Measurements from ENCODE around the gene RAB39B. TPM values are rescaled to one million over a fixed set of nuclear protein-coding genes. Genes with fewer than 3 reads are reported as not detected.

Gene RAB39B
- total RNA-seq, 1 experiment from 2014 or later: 2.0 TPM

GRCh38 chrX:155262970-155263754 lies 1.1 kb downstream of the RAB39B start:
- no peak for DNase-seq (ENCODE audit: low read depth, low spot score)
- ATAC-seq: no peak
- intact Hi-C loops (cut with micrococcal nuclease; ENCODE audit: unreplicated experiment): no loop called here
- no peaks in the 10 kb centered on the region for H3K9me3 ChIP-seq (ENCODE audit: control insufficient read depth, insufficient read depth, low read depth, low read length)
- CTCF ChIA-PET: no interaction called here
- peak overlapping the region; percentile 67 to 87 for H3K4me3 ChIP-seq (ENCODE audit: low read depth in 2 of 2, low read length in 2 of 2)
- POLR2A ChIA-PET: no interaction called here
- H3K4me1 ChIP-seq (ENCODE audit: control insufficient read depth, insufficient read depth, low read length): peaks cover 5% of the 10 kb centered on the region
- H3K27me3 ChIP-seq (ENCODE audit: control insufficient read depth, insufficient read depth, low read length): no peaks in the 10 kb centered on the region; the same call in none of the 2 replicates
- in situ Hi-C loops (cut with HindIII; ENCODE audit: low pct_unique_long_range_greater_than_20kb, low sequenced_read_pairs): no loop called here
- peak overlapping the region; percentile 68; the same call in 1 of the 2 replicates for H3K27ac ChIP-seq (ENCODE audit: low read length)
- no TSS peak for BruUV-seq (replicated peaks)
- no peaks in the 10 kb centered on the region for H3K36me3 ChIP-seq (ENCODE audit: control insufficient read depth, insufficient read depth, low read length)
- TF ChIP-seq, protein P1, sequence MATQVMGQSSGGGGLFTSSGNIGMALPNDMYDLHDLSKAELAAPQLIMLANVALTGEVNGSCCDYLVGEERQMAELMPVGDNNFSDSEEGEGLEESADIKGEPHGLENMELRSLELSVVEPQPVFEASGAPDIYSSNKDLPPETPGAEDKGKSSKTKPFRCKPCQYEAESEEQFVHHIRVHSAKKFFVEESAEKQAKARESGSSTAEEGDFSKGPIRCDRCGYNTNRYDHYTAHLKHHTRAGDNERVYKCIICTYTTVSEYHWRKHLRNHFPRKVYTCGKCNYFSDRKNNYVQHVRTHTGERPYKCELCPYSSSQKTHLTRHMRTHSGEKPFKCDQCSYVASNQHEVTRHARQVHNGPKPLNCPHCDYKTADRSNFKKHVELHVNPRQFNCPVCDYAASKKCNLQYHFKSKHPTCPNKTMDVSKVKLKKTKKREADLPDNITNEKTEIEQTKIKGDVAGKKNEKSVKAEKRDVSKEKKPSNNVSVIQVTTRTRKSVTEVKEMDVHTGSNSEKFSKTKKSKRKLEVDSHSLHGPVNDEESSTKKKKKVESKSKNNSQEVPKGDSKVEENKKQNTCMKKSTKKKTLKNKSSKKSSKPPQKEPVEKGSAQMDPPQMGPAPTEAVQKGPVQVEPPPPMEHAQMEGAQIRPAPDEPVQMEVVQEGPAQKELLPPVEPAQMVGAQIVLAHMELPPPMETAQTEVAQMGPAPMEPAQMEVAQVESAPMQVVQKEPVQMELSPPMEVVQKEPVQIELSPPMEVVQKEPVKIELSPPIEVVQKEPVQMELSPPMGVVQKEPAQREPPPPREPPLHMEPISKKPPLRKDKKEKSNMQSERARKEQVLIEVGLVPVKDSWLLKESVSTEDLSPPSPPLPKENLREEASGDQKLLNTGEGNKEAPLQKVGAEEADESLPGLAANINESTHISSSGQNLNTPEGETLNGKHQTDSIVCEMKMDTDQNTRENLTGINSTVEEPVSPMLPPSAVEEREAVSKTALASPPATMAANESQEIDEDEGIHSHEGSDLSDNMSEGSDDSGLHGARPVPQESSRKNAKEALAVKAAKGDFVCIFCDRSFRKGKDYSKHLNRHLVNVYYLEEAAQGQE (IDR thresholded peaks at IDR 0.05; ENCODE audit: insufficient read depth in 1 of 2, low read depth in 2 of 2, low read length in 1 of 2): no peak
- TF ChIP-seq SIN3A (IDR thresholded peaks at IDR 0.05; ENCODE audit: borderline replicate concordance, insufficient read depth, low read depth, low read length) (no peak), TCF7L2 (IDR thresholded peaks at IDR 0.05; ENCODE audit: low read depth, low read length) (no peak), CTCF (IDR thresholded peaks at IDR 0.05) (no peak), POLR2AphosphoS5 (IDR thresholded peaks at IDR 0.05; ENCODE audit: low read depth, low read length) (no peak)

DNA sequence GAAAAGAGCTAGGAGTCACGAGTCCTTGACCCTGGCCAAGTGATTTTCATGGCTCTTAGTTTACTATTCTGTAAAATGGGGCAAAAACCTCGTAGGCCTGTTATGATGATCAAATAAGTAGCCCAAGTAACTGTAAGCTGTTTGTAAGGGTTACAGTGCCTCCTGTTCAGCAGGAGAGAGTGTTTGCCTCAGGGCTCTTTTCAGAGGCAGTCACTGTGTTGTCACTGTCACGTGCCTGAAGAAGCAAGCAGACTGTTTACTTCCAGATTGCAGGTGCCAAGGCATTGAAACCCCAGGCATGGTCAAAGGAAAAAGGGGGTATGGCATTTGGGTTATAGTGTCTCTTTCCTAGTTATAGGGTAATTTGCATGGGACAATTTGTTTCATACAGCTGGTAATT lies 4.5 kb downstream of the RAB39B start:
- ATAC-seq (no peak), DNase-seq (ENCODE audit: low read depth, low spot score) (no peak)
- no peaks in the 10 kb centered on the region; the same call in 1 of the 2 replicates for H3K36me3 ChIP-seq (ENCODE audit: control insufficient read depth, insufficient read depth, low read length)
- peaks cover 2% of the 10 kb centered on the region for H3K27me3 ChIP-seq (ENCODE audit: control insufficient read depth, insufficient read depth, low read length)
- no TSS peak for BruUV-seq (replicated peaks)
- in situ Hi-C loops (cut with HindIII; ENCODE audit: low pct_unique_long_range_greater_than_20kb, low sequenced_read_pairs): no loop called here
- H3K27ac ChIP-seq (ENCODE audit: low read length): no peak overlapping the region
- ChIA-PET CTCF (no interaction called here), POLR2A (no interaction called here)
- TF ChIP-seq POLR2AphosphoS5 (IDR thresholded peaks at IDR 0.05; ENCODE audit: low read depth, low read length) (no peak), TCF7L2 (IDR thresholded peaks at IDR 0.05; ENCODE audit: low read depth, low read length) (no peak), SIN3A (IDR thresholded peaks at IDR 0.05; ENCODE audit: borderline replicate concordance, insufficient read depth, low read depth, low read length) (no peak), CTCF (IDR thresholded peaks at IDR 0.05) (no peak)
- TF ChIP-seq, protein P1 (IDR thresholded peaks at IDR 0.05; ENCODE audit: insufficient read depth in 1 of 2, low read depth in 2 of 2, low read length in 1 of 2): no peak
- H3K9me3 ChIP-seq (ENCODE audit: control insufficient read depth, insufficient read depth, low read depth, low read length): no peaks in the 10 kb centered on the region
- intact Hi-C loops (cut with micrococcal nuclease; ENCODE audit: unreplicated experiment): no loop called here
- H3K4me1 ChIP-seq (ENCODE audit: control insufficient read depth, insufficient read depth, low read length): peaks cover 5% of the 10 kb centered on the region
- no peak overlapping the region for H3K4me3 ChIP-seq (ENCODE audit: low read depth in 2 of 2, low read length in 2 of 2)

All from Panc1 (cell line).